ENCODE measurements around the gene NKG7. TPM values are rescaled to one million over a fixed set of nuclear protein-coding genes. Genes with fewer than 3 reads are reported as not detected.
"Not testable (repeated sequence)": the region's sequence is repeated elsewhere in the genome, so short reads cannot be mapped to it uniquely, and the experiment has no call there.

Gene NKG7
- total and polyA plus RNA-seq, 9 donors = 0.80 to 3.9 (median 2.1) TPM

DNA sequence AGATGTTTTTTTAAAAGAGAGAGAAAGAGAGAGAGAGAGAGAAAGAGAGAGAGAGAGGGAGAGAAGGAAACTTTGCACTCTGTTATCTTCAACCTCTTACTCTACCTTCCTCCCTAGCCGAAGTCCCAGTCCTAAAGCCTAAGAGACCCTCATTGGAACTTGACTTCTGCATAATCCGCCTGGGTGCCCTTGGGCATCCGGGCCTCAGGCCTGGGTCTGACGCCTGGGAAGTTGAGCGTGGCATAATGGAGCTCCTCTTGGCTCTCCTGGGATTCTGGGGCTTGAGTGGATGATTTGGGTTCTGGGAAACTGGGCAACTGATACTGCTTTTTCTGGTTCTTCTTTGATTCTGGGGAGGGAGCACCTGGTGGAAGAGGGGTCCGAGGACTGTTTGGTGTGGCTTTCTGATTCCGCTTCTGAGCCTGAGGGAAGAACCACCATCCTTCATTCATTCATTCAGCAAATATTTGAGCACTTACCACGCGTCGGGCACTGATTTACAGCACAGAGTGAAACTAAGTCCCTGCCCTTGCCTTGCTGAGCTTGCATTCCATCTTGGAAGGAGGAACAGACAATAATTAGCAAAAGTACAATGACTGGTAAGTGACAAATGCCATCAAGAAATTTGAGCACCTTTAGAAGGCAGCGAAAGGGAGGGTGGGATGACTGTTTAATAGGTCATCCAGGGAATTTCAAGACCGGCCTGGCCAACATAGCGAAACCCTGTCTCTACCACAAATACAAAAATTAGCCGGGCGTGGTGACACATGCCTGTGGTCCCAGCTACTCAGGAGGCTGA lies 38.7 kb upstream of the NKG7 start:
- Histone ChIP-seq H3K27me3 (ENCODE audit: control insufficient read depth, insufficient read depth, low read length) (no peaks in the 10 kb centered on the region), H3K4me1 (ENCODE audit: control insufficient read depth, insufficient read depth, low read length) (no peaks in the 10 kb centered on the region), H3K36me3 (ENCODE audit: control insufficient read depth, insufficient read depth, low read length) (no peaks in the 10 kb centered on the region), H3K9me3 (replicated peaks; ENCODE audit: control insufficient read depth, low read depth, low read length) (no peaks in the 10 kb centered on the region), H3K4me3 (ENCODE audit: low read length) (no peak overlapping the region), H3K27ac (ENCODE audit: low read length) (no peak overlapping the region)
- WGBS (ENCODE audit: insufficient coverage) = 90% methylated on average over 10 of the region's 15 CpGs
- no peak for DNase-seq

DNA sequence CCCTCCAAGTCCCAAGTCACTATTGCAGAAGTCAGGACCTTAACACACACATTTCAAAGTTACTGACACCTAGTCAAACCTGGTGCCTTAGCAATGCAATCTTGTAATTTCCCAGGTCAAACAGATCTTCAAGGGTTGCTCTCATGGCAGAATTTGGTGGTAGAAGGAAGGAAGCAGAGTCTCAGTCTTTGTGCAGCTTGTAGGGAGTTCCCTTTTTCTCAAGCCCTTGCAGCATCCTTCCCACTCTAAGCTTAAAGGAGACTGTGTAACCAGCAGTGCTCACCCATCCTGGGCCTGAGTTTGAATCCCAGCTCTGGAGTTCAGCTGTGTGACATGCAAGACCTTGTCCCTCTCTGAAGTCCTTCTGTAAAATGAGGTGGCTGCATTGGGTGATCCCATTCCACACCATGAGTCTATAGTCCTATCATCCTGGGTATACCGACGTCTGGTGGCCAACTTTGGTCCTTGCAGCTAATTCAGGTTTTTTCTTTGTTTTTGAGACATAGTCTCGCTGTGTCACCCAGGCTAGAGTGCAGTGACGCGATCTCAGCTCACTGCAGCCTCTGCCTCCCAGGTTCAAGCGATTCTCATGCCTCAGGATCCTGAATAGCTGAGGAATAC lies 35.2 kb upstream of the NKG7 start:
- Histone ChIP-seq H3K4me3 (ENCODE audit: low read length) (no peak overlapping the region), H3K4me1 (ENCODE audit: control insufficient read depth, insufficient read depth, low read length) (no peaks in the 10 kb centered on the region), H3K27ac (ENCODE audit: low read length) (no peak overlapping the region), H3K9me3 (replicated peaks; ENCODE audit: control insufficient read depth, low read depth, low read length) (no peaks in the 10 kb centered on the region), H3K27me3 (ENCODE audit: control insufficient read depth, insufficient read depth, low read length) (no peaks in the 10 kb centered on the region), H3K36me3 (ENCODE audit: control insufficient read depth, insufficient read depth, low read length) (no peaks in the 10 kb centered on the region)
- DNase-seq = peak; percentile 25
- 30% methylated on average over 6 of the region's 6 CpGs for WGBS (ENCODE audit: insufficient coverage)

DNA sequence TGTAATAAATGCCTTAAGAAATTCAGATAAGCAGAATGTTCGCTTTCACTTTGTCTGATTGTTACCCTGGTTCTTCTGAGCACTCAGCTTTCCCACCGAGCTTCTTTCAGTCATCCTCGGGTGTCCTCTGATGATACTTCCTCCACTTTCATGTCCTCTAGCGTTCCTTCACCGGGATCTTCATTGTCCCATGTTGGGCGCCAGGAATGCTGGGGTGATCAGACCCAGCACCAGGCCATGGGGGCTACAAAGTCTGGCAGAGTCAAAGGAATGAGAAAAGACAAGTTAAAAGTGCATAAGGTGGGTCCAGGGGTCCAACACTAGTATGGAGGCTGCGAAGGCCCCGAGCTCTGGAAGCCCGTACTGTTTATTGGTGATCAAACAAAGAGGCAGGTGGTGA lies 29.7 kb upstream of the NKG7 start:
- Histone ChIP-seq H3K36me3 (ENCODE audit: control insufficient read depth, insufficient read depth, low read length) (no peaks in the 10 kb centered on the region), H3K27ac (ENCODE audit: low read length) (no peak overlapping the region), H3K4me3 (ENCODE audit: low read length) (no peak overlapping the region), H3K4me1 (ENCODE audit: control insufficient read depth, insufficient read depth, low read length) (no peaks in the 10 kb centered on the region), H3K27me3 (ENCODE audit: control insufficient read depth, insufficient read depth, low read length) (no peaks in the 10 kb centered on the region), H3K9me3 (replicated peaks; ENCODE audit: control insufficient read depth, low read depth, low read length) (peaks cover 6% of the 10 kb centered on the region)
- 87% methylated on average over 9 of the region's 9 CpGs for WGBS (ENCODE audit: insufficient coverage)
- DNase-seq = no peak

DNA sequence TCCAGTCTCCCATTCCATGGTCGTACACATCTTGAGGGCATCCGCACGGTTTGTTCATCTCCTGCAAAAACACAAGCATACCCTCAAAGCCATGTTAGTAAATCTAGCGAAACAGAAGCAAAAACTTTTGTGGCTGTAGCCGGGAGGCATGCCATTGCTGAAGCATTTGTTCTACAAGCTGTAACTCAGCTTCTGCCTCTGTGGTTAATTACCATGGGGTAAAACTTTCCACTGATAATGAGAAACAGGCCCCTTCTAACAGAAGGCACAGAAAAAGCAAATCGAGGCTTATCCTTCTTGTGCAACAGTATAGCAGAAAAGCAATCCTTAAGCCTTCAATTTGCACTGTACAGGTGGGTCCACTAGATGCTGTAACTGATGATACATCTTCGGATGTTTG lies 27.5 kb upstream of the NKG7 start:
- DNase-seq; H3K27ac ChIP-seq (ENCODE audit: low read length); H3K27me3 ChIP-seq (ENCODE audit: control insufficient read depth, insufficient read depth, low read length); H3K4me3 ChIP-seq (ENCODE audit: low read length); H3K36me3 ChIP-seq (ENCODE audit: control insufficient read depth, insufficient read depth, low read length); H3K4me1 ChIP-seq (ENCODE audit: control insufficient read depth, insufficient read depth, low read length); H3K9me3 ChIP-seq (replicated peaks; ENCODE audit: control insufficient read depth, low read depth, low read length): not testable (repeated sequence)
- WGBS (ENCODE audit: insufficient coverage) = 70% methylated on average over 3 of the region's 7 CpGs

DNA sequence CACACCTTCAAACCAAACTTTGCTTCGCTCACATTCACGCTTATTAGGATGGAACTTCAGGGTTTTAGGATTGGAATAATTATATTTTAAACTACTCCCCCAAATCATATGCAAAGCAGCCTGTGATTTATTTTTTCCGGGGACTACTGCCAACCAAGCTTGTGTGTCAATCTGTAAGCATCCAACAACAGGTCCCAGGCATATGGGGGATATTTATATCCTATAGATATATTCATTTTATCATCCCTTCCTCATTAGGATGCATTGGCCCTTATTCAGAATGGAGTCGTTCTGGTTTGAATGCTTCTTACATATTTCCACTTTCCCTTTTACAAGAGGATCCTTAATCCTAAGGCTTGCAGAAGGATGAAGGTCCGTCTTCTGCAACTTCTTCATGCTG lies 26.8 kb upstream of the NKG7 start:
- Histone ChIP-seq H3K27ac (ENCODE audit: low read length) (no peak overlapping the region), H3K9me3 (replicated peaks; ENCODE audit: control insufficient read depth, low read depth, low read length) (peaks cover 6% of the 10 kb centered on the region), H3K27me3 (ENCODE audit: control insufficient read depth, insufficient read depth, low read length) (no peaks in the 10 kb centered on the region), H3K4me1 (ENCODE audit: control insufficient read depth, insufficient read depth, low read length) (peaks cover 7% of the 10 kb centered on the region), H3K4me3 (ENCODE audit: low read length) (no peak overlapping the region), H3K36me3 (ENCODE audit: control insufficient read depth, insufficient read depth, low read length) (no peaks in the 10 kb centered on the region)
- no CpG with 5 or more reads among the region's 5 CpGs for WGBS (ENCODE audit: insufficient coverage)
- no peak for DNase-seq

DNA sequence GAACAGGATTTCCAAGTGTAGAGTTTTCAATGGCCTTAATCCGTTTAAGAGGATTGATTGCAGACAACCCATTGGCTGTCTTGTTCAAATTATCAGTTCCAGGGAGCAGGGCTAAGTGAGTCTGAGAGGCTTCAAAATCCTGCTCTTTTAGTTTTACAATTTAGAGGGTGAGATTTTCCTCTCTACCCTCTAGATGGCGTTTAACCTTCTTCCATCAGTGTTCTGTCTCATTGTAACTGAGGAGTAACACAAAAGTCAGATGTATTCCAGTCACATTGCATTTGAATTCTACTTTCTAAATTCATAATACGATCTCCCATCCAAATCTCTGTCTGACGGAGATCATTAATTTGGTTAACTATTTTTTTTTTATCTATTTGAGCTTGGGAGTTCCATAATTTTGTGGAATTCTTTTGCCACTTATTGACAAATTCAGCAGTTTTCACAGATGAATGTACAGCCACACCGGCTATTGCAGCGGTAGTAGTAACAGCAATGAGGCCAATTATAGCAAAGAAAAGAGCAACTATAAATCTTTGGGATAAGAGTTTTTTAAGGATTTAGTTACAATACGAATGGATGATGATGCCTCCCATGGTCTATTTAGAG lies 25.7 kb upstream of the NKG7 start:
- Histone ChIP-seq H3K4me3 (ENCODE audit: low read length) (no peak overlapping the region), H3K27ac (ENCODE audit: low read length) (no peak overlapping the region), H3K27me3 (ENCODE audit: control insufficient read depth, insufficient read depth, low read length) (no peaks in the 10 kb centered on the region), H3K4me1 (ENCODE audit: control insufficient read depth, insufficient read depth, low read length) (peaks cover 11% of the 10 kb centered on the region), H3K36me3 (ENCODE audit: control insufficient read depth, insufficient read depth, low read length) (no peaks in the 10 kb centered on the region), H3K9me3 (replicated peaks; ENCODE audit: control insufficient read depth, low read depth, low read length) (peaks cover 6% of the 10 kb centered on the region)
- 0% methylated on average over 1 of the region's 7 CpGs for WGBS (ENCODE audit: insufficient coverage)
- DNase-seq = peak; percentile 34

DNA sequence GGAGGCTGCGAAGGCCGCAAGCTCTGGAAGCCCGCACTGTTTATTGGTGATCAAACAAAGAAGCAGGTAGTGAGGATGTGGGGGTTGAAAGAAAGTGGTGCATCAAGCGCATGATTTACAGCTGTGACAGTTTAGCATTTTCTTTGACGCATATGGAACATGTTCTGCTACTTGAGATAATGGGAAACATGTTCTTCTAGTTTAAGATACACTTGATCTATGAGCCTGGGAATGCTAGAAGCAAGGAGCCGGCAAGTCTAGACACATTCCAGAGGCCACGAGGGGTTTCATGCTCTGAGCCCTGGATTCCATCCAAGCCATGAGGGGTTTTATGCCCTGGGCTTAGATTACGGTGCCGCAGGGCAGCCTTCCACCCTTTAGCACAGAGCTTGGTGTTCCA lies 25.0 kb upstream of the NKG7 start:
- not testable (repeated sequence) for H3K36me3 ChIP-seq (ENCODE audit: control insufficient read depth, insufficient read depth, low read length); DNase-seq; H3K4me3 ChIP-seq (ENCODE audit: low read length); H3K27me3 ChIP-seq (ENCODE audit: control insufficient read depth, insufficient read depth, low read length); H3K27ac ChIP-seq (ENCODE audit: low read length); H3K9me3 ChIP-seq (replicated peaks; ENCODE audit: control insufficient read depth, low read depth, low read length)
- H3K4me1 ChIP-seq (ENCODE audit: control insufficient read depth, insufficient read depth, low read length) = peaks cover 11% of the 10 kb centered on the region
- 46% methylated on average over 8 of the region's 9 CpGs for WGBS (ENCODE audit: insufficient coverage)

DNA sequence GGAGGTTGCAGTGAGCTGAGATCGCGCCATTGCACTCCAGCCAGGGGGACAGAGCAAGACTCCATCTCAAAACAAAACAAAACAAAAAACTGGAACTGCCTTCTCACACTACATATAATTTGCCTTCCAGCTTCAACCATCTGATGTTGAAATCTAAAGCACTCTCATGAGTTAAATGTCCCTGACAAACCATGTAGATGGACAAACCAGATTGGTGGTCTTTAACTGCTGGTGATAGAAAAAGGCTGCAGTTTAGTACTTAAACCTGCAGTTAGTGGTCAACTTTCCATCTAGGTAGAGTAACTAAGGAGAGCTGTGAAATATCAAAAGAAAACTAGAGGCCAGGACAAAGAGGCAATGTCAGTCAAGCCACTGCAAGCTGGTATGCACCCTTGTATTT lies 23.7 kb upstream of the NKG7 start:
- Histone ChIP-seq H3K27ac (ENCODE audit: low read length) (no peak overlapping the region), H3K9me3 (replicated peaks; ENCODE audit: control insufficient read depth, low read depth, low read length) (no peaks in the 10 kb centered on the region), H3K4me1 (ENCODE audit: control insufficient read depth, insufficient read depth, low read length) (peaks cover 11% of the 10 kb centered on the region), H3K36me3 (ENCODE audit: control insufficient read depth, insufficient read depth, low read length) (no peaks in the 10 kb centered on the region), H3K27me3 (ENCODE audit: control insufficient read depth, insufficient read depth, low read length) (no peaks in the 10 kb centered on the region), H3K4me3 (ENCODE audit: low read length) (no peak overlapping the region)
- WGBS (ENCODE audit: insufficient coverage) = 100% methylated on average over 1 of the region's 2 CpGs
- no peak for DNase-seq

DNA sequence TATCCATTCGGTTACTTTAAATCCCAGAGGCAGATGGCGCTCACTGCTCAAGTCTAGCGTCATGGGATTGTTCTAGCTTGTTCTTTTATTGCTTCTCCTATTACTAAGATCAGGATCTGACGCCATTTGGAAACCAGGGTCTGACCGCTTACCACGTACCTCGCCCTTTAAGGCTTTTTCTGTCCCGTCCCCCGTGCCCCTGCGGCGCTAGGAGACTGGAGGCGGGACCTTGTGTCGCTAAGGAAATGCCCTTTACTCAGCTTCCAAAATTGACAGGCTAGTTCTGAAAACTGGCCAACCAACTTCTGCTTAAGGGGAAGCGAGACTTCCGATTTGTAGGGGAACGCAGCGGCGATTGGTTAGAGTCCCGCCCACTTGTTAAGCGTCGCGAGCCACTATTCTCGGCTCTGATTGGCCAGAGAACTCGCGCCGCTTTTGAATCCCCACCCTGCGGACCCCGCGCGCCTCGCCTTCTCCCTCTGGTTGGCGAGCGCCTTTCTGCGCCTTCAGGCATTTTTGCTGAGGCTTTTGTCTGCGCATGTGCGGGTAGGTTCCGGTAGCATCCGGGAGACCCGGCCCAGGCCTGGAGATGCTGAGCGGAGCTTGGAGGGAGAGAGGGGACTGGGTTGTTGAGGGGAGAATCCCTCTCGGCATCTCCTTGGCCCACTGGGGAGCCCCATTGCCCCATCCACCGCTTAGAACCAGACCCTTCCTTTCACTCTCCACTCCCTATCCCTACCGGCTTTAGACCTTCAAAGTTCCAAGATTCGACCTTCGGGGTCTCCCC lies 21.8 kb upstream of the NKG7 start:
- peak overlapping the region; percentile 87 for H3K27ac ChIP-seq (ENCODE audit: low read length)
- peak; percentile 100 for DNase-seq
- peak overlapping the region; percentile 36 for H3K4me3 ChIP-seq (ENCODE audit: low read length)
- no peaks in the 10 kb centered on the region for H3K36me3 ChIP-seq (ENCODE audit: control insufficient read depth, insufficient read depth, low read length)
- no peaks in the 10 kb centered on the region for H3K9me3 ChIP-seq (replicated peaks; ENCODE audit: control insufficient read depth, low read depth, low read length)
- WGBS (ENCODE audit: insufficient coverage) = under 1% methylated on average over 35 of the region's 45 CpGs
- H3K27me3 ChIP-seq (ENCODE audit: control insufficient read depth, insufficient read depth, low read length) = no peaks in the 10 kb centered on the region
- peaks cover 11% of the 10 kb centered on the region for H3K4me1 ChIP-seq (ENCODE audit: control insufficient read depth, insufficient read depth, low read length)

DNA sequence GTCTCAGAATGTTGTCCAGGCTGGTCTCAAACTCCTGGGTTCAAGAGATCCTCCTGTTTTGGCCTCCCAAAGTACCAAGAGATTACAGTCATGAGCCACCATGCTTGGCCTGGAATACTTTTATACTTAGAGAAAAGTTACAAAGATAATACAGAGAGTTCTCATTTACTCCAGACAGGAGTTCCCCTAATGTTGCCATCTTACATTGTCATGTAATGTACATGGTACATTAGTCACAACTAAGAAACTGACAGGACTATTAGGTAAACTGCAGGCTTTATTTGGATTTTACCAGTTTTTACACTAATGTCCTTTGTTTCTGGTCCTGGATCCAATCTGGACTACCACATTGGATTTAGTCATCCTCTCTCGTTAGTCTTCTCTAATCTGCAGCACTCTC lies 20.2 kb upstream of the NKG7 start:
- H3K27ac ChIP-seq (ENCODE audit: low read length) = no peak overlapping the region
- no CpG with 5 or more reads among the region's 1 CpG for WGBS (ENCODE audit: insufficient coverage)
- no peak overlapping the region for H3K4me3 ChIP-seq (ENCODE audit: low read length)
- no peak for DNase-seq
- peaks cover 11% of the 10 kb centered on the region for H3K4me1 ChIP-seq (ENCODE audit: control insufficient read depth, insufficient read depth, low read length)
- H3K27me3 ChIP-seq (ENCODE audit: control insufficient read depth, insufficient read depth, low read length) = no peaks in the 10 kb centered on the region
- no peaks in the 10 kb centered on the region for H3K9me3 ChIP-seq (replicated peaks; ENCODE audit: control insufficient read depth, low read depth, low read length)
- no peaks in the 10 kb centered on the region for H3K36me3 ChIP-seq (ENCODE audit: control insufficient read depth, insufficient read depth, low read length)

Data from muscle of leg (tissue), 11 donors.